Heart right ventricle (tissue), 16 donors: Measurements from ENCODE around the gene ZBTB7C. TPM values are rescaled to one million over a fixed set of nuclear protein-coding genes. Genes with fewer than 3 reads are reported as not detected.

Experiments
- ATAC-seq, 8 donors: fragments of 200-7000 bp; cut with Tn5 transposase; one replicate each; pipeline ENCODE4 v1.9.1; 2020; ENCODE audit warnings: mild to moderate bottlenecking in 8 of 8, moderate library complexity in 8 of 8, moderate number of reproducible peaks in 1 of 8
- DNase-seq, 2 donors: peaks; one replicate each; pipeline ENCODE4 v3.0.0-alpha.2; 2020
- H3K27ac ChIP-seq, 10 donors: fragments of 200-600 bp; sonication (generic) in 2 of 10; one replicate each; pipeline versions ENCODE4 v1.5.0 to v1.8.0; 2020 to 2022; ENCODE audit warnings: mild to moderate bottlenecking in 3 of 10
- H3K27me3 ChIP-seq, 7 donors: fragments of 200-600 bp; one replicate each; pipeline ENCODE4 v1.8.0; 2021 to 2022; ENCODE audit warnings: mild to moderate bottlenecking in 2 of 7
- H3K36me3 ChIP-seq, 9 donors: fragments of 200-600 bp; sonication (generic) in 1 of 9; one replicate each; pipeline versions ENCODE4 v1.5.0 to v1.8.0; 2020 to 2022; ENCODE audit warnings: mild to moderate bottlenecking in 2 of 9
- H3K4me1 ChIP-seq, 9 donors: fragments of 200-600 bp; sonication (generic) in 1 of 9; one replicate each; pipeline versions ENCODE4 v1.5.0 to v1.8.0; 2020 to 2022; ENCODE audit warnings: mild to moderate bottlenecking in 4 of 9
- H3K4me3 ChIP-seq, 10 donors: fragments of 200-600 bp; sonication (generic) in 2 of 10; one replicate each; pipeline versions ENCODE4 v1.5.0 to v1.8.0; 2020 to 2022; ENCODE audit warnings: mild to moderate bottlenecking in 7 of 10, moderate library complexity in 2 of 10
- H3K9me3 ChIP-seq, 11 donors: fragments of 200-600 bp in 10 of 11; sonication (generic) in 2 of 11; one replicate each; pipeline versions ENCODE4 v1.5.0 to v1.8.0; 2013 to 2022; ENCODE audit warnings: mild to moderate bottlenecking in 2 of 11, control low read depth in 1 of 11, moderate library complexity in 1 of 11
- CTCF ChIP-seq, 9 donors: fragments of 200-600 bp; sonication (generic) in 2 of 9; IDR thresholded peaks; one replicate each; pipeline versions ENCODE4 v1.5.0 to v1.8.0; 2021 to 2022; ENCODE audit warnings: antibody characterized with exemption in 9 of 9, mild to moderate bottlenecking in 5 of 9, moderate library complexity in 1 of 9
- WGBS, 2 donors: extraction: QIAGEN DNeasy Blood & Tissue Kit; methylation state at CpG; one replicate each; pipeline ENCODE4 v1.1.7; 2013; ENCODE audit warnings: inconsistent platforms in 1 of 2; 5-methylcytosine and 5-hydroxymethylcytosine counted together
- intact Hi-C, 10 donors: fragments of 100-400 bp; cut with DNase I; formaldehyde crosslinking; loops; one replicate each; pipeline versions ENCODE4 v1.11.1 to v1.14.2; 2022
- polyA plus RNA-seq, 2 donors: library from polyadenylated mRNA; stranded (reverse); fragments of 200-250 nt; gene quantifications; one replicate each; pipeline ENCODE4 v1.2.3, GENCODE V29; 2013
- total RNA-seq, 10 donors: library from RNA; stranded (reverse); fragmentation: NEBNext Ultra II Directional in 3 of 10; extraction: Animal tissue kit (Norgen Biotek cat#: 25700) in 3 of 10; gene quantifications; one replicate each; pipeline versions ENCODE4 v1.2.1 to v1.2.4, GENCODE V29; 2021 to 2023
- donor health status: Arrhythmogenic right ventricular cardiomyopathy.
- donor health status: ischemic (EF 13 %, LVEDD 7.1; RV severe dilation, severe dysfunction).
- donor health status: healthy with polysubstance abuse.
- donor health status: DM: no; HTN: yes; CAD: no.
- donor health status: DM: no; HTN: no; CAD: no.
- donor health status: ischemic (EF 25% LVEDD 6.9; RV normal size, moderate dysfunction).
- donor health status: ischemic (EF 25% LVEDD 5.7; RV mildly dilated, moderate dysfunction).
- donor health status: healthy.
- donor health status: DM: yes; HTN: yes; CAD: no.
- donor health status: Ischemic cardiomyopathy.
- donor health status: ischemic (EF 35%, LVEDD 5.7; RV mildly dilated, moderate dysfunction).
- donor health status: nonischemic (EF 11% LVEDD 7.7; RV severe dilation, severe dysfunction).
- donor health status: DM: yes; HTN: yes; CAD: no.
- donor health status: PGD.
- donor health status: ischemic (EF 29% LVEDD 5.4; RV normal size, mild dysfunction).
- donor health status: nonischemic (EF 23%, LVEDD 6.1; RV moderate dilation, normal function).

ZBTB7C gene
- total and polyA plus RNA-seq, 12 donors = 0.49 to 6.3 (median 1.5) TPM

DNA sequence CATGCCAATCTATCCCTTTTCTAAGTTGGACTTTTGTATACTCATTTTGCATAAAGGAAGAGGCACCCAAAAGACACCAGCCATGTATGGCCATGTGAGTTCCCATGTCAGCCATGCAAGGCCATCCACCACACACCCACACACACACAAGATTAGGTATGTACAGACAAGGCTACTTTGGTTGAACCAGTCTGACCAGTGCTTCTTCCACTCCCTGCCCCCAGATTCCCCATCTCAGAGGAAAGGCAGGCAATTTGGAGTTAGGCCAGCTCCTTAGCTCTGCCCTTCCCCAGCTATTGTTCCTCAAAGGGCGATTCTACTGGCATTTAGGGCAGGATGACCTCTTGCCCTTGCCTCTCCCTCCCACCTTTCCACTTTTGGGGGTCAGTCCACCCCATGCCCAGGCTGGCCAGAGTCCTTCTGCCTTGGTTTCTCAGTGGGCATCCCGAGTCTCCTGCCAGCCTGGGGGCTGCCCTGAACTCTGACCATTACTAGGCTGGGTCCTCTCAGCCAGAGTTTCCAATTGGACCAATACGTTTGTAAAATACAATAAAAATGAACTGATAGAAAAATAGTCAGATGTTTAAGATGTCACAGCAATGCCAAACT lies 101.1 kb downstream of the ZBTB7C start:
- no peak for DNase-seq
- no peaks in the 10 kb centered on the region for H3K9me3 ChIP-seq
- no peak for TF ChIP-seq CTCF (IDR thresholded peaks at IDR 0.05)
- no peaks in the 10 kb centered on the region for H3K27me3 ChIP-seq
- intact Hi-C loops = no loop called here
- no peak overlapping the region for H3K27ac ChIP-seq
- no peak for ATAC-seq
- no peak overlapping the region for H3K4me3 ChIP-seq
- H3K36me3 ChIP-seq = no peaks in the 10 kb centered on the region
- WGBS, 2 donors = 72 to 85% methylated on average over 3 of the region's 3 CpGs
- no peaks in the 10 kb centered on the region for H3K4me1 ChIP-seq

- Histone ChIP-seq H3K27ac (no peak overlapping the region), H3K27me3 (no peaks in the 10 kb centered on the region), H3K9me3 (no peaks in the 10 kb centered on the region), H3K4me3 (no peak overlapping the region), H3K36me3 (no peaks in the 10 kb centered on the region), H3K4me1 (no peaks in the 10 kb centered on the region)
- ATAC-seq (no peak), DNase-seq (no peak)
- intact Hi-C loops = no loop called here
- 80 to 81% methylated on average over 5 of the region's 5 CpGs for WGBS, 2 donors
- TF ChIP-seq CTCF (IDR thresholded peaks at IDR 0.05) = no peak
These were observed 102.3 kb downstream of the ZBTB7C start for GRCh38 chr18:48306838-48307237.

- ATAC-seq (no peak), DNase-seq (no peak)
- H3K36me3 ChIP-seq = no peaks in the 10 kb centered on the region
- no peak for TF ChIP-seq CTCF (IDR thresholded peaks at IDR 0.05)
- no peak overlapping the region for H3K4me3 ChIP-seq
- H3K4me1 ChIP-seq = peaks cover 0 to 8% (median 0%) of the 10 kb centered on the region in 9 donors
- no peaks in the 10 kb centered on the region for H3K9me3 ChIP-seq
- no peak overlapping the region for H3K27ac ChIP-seq
- WGBS, 2 donors = 93 to 94% methylated on average over 16 of the region's 16 CpGs
- H3K27me3 ChIP-seq = no peaks in the 10 kb centered on the region
- intact Hi-C loops = no loop called here
These were observed 104.1 kb downstream of the ZBTB7C start for GRCh38 chr18:48304906-48305693.

DNA sequence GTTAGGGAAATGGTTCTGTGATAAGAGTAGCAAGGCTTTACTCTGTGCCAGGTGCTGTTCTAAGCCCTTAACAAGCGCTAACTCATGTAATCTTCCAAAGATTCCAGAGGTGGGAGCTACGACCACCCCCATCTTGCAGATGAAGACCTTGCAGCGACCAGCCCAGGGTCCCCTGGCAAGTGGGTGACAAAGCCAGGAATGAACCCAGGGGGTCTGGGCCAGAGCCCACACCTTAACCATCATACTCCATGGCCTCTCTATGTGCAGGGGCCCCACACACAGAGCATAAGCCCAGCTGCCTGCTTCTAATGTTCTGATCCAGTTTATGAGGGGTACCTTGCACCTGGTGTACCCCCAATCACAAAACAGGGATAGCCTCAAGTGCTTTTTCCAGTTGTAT lies 105.3 kb downstream of the ZBTB7C start:
- DNase-seq (no peak), ATAC-seq (no peak)
- intact Hi-C loops = no loop called here
- no peak overlapping the region for H3K4me3 ChIP-seq
- 96% methylated on average over 3 of the region's 3 CpGs for WGBS, 2 donors
- no peaks in the 10 kb centered on the region for H3K36me3 ChIP-seq
- no peaks in the 10 kb centered on the region for H3K27me3 ChIP-seq
- peaks cover 0 to 8% (median 0%) of the 10 kb centered on the region in 9 donors for H3K4me1 ChIP-seq
- H3K9me3 ChIP-seq = no peaks in the 10 kb centered on the region
- no peak for TF ChIP-seq CTCF (IDR thresholded peaks at IDR 0.05)
- H3K27ac ChIP-seq = no peak overlapping the region
